Immature natural killer cell (primary cell): ENCODE data around the gene TXNRD1. TPM values are rescaled to one million over a fixed set of nuclear protein-coding genes. Genes with fewer than 3 reads are reported as not detected.
"Not testable (repeated sequence)": the region's sequence is repeated elsewhere in the genome, so short reads cannot be mapped to it uniquely, and the experiment has no call there.

Source experiments
- DNase-seq, 3 donors: peaks; one replicate each; pipeline ENCODE4 v3.0.0; 2022; ENCODE audit warnings: mixed read lengths in 1 of 3
- H3K27ac Mint-ChIP-seq, 6 donors: one replicate each; pipeline ENCODE4 v1.8.0; 2020; ENCODE audit warnings: mixed read lengths in 6 of 6, mild to moderate bottlenecking in 5 of 6, inconsistent platforms in 4 of 6, moderate library complexity in 3 of 6
- H3K27me3 Mint-ChIP-seq, 3 donors: one replicate each; pipeline ENCODE4 v1.8.0; 2020 to 2021; ENCODE audit warnings: low read depth in 3 of 3, mild to moderate bottlenecking in 3 of 3, mixed read lengths in 3 of 3, moderate library complexity in 3 of 3, inconsistent platforms in 1 of 3
- H3K36me3 Mint-ChIP-seq, 3 donors: one replicate each; pipeline ENCODE4 v1.8.0; 2020; ENCODE audit warnings: mixed read lengths in 3 of 3, inconsistent platforms in 2 of 3, mild to moderate bottlenecking in 2 of 3
- H3K4me1 Mint-ChIP-seq, 2 donors: one replicate each; pipeline ENCODE4 v1.8.0; 2020; ENCODE audit warnings: inconsistent platforms in 2 of 2, mild to moderate bottlenecking in 2 of 2, mixed read lengths in 2 of 2, moderate library complexity in 1 of 2
- H3K4me3 Mint-ChIP-seq, 5 donors: one replicate each; pipeline ENCODE4 v1.8.0; 2020; ENCODE audit warnings: mild to moderate bottlenecking in 5 of 5, mixed read lengths in 5 of 5, inconsistent platforms in 3 of 5, moderate library complexity in 3 of 5
- H3K9me3 Mint-ChIP-seq, 6 donors: one replicate each; pipeline ENCODE4 v1.8.0; 2020; ENCODE audit warnings: mild to moderate bottlenecking in 6 of 6, mixed read lengths in 6 of 6, inconsistent platforms in 4 of 6, moderate library complexity in 3 of 6
- polyA plus RNA-seq, 3 donors: library from polyadenylated mRNA; unstranded; fragments of 300-500 nt; fragmentation: Illumina TruSeq; gene quantifications; one replicate each; pipeline ENCODE4 v1.2.3, GENCODE V29; 2021

The TXNRD1 gene
- polyA plus RNA-seq: 10 to 100 TPM; 30.4 to 53.7 (median 51.0) TPM

DNA sequence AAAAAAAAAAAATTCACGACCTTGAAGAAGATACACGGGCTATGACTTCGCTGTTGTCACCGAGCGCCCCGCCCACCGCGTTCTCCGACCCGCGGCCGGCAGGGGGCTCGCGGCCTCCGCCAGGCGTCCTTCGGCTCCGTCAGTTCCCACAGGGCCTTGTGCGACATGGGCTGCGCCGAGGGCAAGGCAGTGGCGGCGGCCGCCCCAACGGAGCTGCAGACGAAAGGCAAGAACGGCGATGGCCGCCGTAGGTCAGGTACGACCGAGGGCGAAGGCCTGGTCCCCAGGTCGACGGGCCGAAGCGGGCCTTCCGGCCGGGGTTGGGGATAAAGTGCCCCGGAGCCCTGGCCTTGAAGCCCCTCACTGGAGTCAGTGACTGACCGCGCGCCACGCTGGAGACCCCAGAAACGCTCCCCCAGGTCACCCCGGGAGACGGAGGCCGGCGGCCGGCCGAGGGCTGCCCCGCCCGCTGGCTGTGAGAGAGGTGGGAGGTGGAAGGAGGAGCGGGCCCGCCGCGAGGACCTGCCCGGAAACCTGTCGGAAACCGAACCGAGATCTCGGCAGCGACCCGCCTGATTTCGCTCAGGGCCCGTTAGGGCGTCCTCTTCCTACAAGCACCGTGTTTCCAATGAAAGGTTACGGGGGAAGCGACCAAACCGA lies at the start of gene TXNRD1:
TSS of gene TXNRD1 (plus strand) at position 142 of the 660 bp plus-strand sequence. CDS start at position 166, 24 bp downstream.
- Mint-ChIP-seq H3K27me3 (peaks cover 0 to 7% (median 6%) of the 10 kb centered on the region in 3 donors), H3K27ac (peak within 1 kb of the TSS in 5 of 6 donors; percentile 43 to 80 (median 59)), H3K9me3 (no peaks in the 10 kb centered on the region), H3K4me3 (peak within 1 kb of the TSS; percentile 81 to 89 (median 83)), H3K36me3 (no peaks in the 10 kb centered on the region), H3K4me1 (peaks cover 9 to 27% of the 10 kb centered on the region in 2 donors)
- peak; percentile 76 to 81 (median 79) for DNase-seq

DNA sequence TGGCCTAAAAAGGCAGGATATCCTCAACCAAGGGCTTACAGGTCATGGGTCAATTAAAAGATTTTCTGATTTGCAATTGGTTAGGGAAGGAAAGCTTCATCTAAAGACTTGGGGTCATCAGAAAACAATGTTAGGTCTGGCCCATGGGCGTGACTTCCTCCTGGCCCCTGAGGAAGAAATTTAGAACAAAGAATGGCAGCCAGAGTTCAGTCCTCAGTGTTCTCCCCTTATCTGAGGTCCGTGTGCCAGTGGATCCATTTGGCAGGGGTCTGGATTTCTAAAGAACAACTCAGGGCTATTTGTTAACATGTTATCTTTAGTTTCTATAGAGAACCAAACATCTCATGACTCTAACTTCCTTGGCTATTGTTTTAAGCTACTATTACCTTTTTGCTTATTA lies 49.8 kb upstream of the TXNRD1 start:
- no peaks in the 10 kb centered on the region for H3K36me3 Mint-ChIP-seq
- H3K4me1 Mint-ChIP-seq: no peaks in the 10 kb centered on the region
- H3K27ac Mint-ChIP-seq: no peak overlapping the region
- no peaks in the 10 kb centered on the region for H3K9me3 Mint-ChIP-seq
- H3K27me3 Mint-ChIP-seq: peaks cover 2 to 5% (median 5%) of the 10 kb centered on the region in 3 donors
- H3K4me3 Mint-ChIP-seq: no peak overlapping the region
- DNase-seq: no peak

DNA sequence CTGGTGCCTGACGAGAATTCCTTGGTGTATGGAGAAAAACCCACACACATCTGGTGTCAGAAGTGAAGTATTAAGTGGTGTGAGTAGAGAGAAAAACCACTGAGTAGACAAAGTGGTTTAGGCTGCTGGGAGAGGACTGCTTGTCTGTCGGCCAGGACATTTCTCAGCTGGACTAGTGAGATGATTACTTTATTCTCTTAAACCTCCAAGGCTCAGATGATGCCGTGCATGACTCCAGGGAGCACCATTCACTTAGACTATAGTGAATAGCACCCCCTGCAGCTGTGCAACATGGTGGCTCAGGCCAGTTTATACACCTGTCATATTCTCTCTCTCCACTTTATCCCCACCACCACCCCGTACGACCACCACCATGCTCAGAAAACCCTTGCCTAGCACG lies 49.1 kb upstream of the TXNRD1 start:
- H3K36me3 Mint-ChIP-seq: no peaks in the 10 kb centered on the region
- H3K27ac Mint-ChIP-seq: no peak overlapping the region
- DNase-seq: no peak
- no peaks in the 10 kb centered on the region for H3K4me1 Mint-ChIP-seq
- H3K9me3 Mint-ChIP-seq: no peaks in the 10 kb centered on the region
- H3K4me3 Mint-ChIP-seq: no peak overlapping the region
- peaks cover 2 to 5% (median 5%) of the 10 kb centered on the region in 3 donors for H3K27me3 Mint-ChIP-seq

DNA sequence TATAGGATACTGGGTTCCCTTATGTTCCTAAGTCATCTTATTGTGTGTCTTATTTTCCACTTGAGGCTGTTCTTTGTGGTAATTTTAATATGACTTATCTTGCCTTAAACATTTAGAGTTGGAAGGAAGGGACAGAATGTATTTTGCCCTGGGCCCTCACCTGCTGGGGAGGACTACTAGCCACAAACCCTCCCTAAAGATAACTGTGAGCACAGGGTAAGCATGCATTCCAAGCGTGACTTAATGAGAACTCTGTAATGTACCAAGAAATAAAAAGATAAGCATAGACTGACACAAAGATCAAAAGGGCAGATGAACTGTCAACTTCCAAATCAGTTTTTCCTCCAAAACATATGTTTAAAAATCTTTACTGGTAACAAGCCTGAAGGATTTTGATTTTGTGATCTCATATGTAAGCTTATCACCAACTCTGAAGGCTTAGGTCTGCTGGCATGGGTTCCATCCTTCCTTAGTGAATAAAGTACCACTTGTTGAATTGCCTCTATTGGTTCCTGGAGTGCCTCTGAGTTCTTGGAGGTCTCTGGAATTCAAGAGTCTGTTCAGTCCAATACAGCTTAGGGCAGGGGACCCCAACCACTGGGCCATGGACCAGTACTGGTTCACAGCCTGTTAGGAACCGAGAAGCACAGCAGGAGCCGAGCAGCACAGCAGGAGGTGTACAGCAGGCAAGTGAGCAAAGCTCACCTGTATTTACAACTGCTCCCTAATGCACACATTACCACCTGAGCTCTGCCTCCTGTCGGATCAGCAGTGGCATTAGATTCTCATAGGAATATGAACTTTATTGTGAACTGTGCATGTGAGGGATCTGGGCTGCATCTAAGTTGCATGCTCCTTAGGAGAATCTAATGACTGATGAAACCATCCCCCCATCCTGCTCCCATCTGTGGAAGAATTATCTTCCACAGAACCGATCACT lies 47.8 kb upstream of the TXNRD1 start:
- Mint-ChIP-seq H3K27me3 (peaks cover 2 to 5% (median 3%) of the 10 kb centered on the region in 3 donors), H3K27ac (no peak overlapping the region), H3K4me1 (no peaks in the 10 kb centered on the region), H3K36me3 (no peaks in the 10 kb centered on the region), H3K4me3 (no peak overlapping the region), H3K9me3 (no peaks in the 10 kb centered on the region)
- DNase-seq: no peak

DNA sequence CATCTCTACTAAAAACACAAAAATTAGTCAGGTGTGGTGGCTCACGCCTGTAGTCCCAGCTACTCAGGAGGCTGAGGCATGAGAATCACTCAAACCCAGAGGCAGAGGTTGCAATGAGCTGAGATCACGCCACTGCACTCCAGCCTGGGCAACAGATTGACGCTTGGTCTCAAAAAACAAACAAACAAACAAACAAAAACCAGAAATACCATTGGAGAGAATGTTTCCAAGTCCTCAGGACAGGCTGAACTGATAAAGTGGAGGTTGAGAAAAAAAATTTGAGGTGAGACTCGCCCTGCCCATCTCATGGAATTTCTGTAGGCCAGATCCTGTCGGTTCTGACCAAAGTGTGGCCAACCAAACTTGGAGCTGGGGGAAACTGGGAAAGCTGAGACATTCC lies 47.0 kb upstream of the TXNRD1 start:
- Mint-ChIP-seq H3K4me3 (no peak overlapping the region), H3K27ac (no peak overlapping the region), H3K9me3 (no peaks in the 10 kb centered on the region), H3K4me1 (no peaks in the 10 kb centered on the region), H3K27me3 (peaks cover 2 to 3% (median 3%) of the 10 kb centered on the region in 3 donors), H3K36me3 (no peaks in the 10 kb centered on the region)
- no peak for DNase-seq

DNA sequence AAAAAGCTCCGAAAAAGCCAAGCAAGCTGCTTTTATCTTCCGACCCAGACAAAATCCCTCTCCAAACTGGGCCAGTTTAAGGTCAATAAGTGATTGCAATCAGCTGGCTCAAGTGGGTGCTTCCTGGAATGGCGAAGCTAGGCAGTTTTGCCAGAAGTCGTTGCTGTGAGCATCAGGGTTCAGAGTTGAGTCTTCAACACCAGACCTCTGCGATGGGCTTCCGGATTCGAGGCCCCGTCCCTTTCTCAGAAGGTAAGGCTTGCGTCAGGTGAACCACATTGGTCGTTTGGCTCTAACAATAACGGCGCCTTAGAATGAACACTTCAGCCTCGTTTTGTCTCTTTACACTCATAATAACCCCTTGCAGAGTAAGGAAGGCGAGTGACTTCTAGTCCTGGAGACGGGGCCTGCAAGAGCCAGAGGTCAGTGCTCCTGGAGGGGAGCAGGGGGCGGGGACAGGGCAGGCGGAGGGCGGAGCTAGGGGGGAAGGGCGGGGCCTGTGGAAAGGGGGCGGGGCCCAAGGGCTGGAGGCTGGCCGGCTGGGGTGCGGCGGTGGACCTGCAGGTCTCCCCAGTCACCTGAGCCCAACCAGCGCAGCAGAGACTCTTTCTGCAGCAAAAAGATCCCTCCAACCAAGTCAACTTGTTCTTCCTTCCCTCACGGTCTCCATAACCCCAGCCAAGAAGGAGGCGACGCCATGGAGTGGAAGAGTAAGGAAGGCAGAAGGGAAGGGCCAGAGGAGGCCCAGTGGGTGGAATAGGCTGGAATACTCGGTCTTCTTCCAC lies 43.6 kb upstream of the TXNRD1 start:
- Mint-ChIP-seq H3K36me3 (no peaks in the 10 kb centered on the region), H3K27ac (no peak overlapping the region), H3K27me3 (peaks cover 0 to 5% (median 4%) of the 10 kb centered on the region in 3 donors), H3K4me3 (no peak overlapping the region), H3K4me1 (no peaks in the 10 kb centered on the region), H3K9me3 (no peaks in the 10 kb centered on the region)
- no peak for DNase-seq

DNA sequence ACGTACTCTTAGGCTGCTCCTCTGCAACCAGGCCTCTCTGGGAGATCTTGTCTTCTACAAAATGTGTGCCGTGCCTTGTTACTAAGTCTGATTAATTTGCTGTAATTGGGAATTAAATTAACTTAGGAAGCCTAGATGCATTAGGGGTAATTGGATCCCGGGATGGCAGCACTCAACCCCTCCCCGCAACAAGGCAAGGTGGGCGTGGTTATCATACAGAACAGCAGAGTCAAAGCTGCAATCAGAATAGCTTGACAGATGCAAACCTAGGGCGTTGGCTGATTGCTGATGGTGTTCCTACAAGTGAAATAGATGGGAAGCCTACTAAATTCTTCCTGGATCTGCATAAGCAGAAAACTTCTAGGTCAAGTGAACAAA lies 43.0 kb upstream of the TXNRD1 start:
- Mint-ChIP-seq H3K9me3 (no peaks in the 10 kb centered on the region), H3K27me3 (peaks cover 0 to 5% (median 4%) of the 10 kb centered on the region in 3 donors), H3K4me3 (no peak overlapping the region), H3K36me3 (no peaks in the 10 kb centered on the region), H3K27ac (no peak overlapping the region), H3K4me1 (no peaks in the 10 kb centered on the region)
- DNase-seq: no peak

DNA sequence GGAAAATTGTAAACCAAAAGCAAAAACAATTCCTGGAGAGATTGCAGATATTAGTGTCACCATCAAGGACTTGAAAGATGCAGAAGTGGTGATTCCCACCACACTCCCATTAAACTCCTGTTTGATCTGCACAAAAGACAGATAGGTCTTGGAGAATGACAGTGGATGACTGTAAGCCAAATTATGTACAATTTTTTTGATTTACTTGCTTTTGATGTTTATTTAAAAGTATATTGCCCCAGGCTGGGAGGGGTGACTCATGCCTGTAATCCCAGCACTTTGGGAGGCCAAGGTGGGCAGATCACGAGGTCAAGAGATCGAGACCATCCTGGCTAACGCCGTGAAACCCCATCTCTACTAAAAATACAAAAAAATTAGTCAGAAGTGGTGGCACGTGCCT lies 41.8 kb upstream of the TXNRD1 start:
- not testable (repeated sequence) for H3K27ac Mint-ChIP-seq, H3K4me1 Mint-ChIP-seq, DNase-seq, H3K27me3 Mint-ChIP-seq, H3K9me3 Mint-ChIP-seq, H3K4me3 Mint-ChIP-seq, H3K36me3 Mint-ChIP-seq

DNA sequence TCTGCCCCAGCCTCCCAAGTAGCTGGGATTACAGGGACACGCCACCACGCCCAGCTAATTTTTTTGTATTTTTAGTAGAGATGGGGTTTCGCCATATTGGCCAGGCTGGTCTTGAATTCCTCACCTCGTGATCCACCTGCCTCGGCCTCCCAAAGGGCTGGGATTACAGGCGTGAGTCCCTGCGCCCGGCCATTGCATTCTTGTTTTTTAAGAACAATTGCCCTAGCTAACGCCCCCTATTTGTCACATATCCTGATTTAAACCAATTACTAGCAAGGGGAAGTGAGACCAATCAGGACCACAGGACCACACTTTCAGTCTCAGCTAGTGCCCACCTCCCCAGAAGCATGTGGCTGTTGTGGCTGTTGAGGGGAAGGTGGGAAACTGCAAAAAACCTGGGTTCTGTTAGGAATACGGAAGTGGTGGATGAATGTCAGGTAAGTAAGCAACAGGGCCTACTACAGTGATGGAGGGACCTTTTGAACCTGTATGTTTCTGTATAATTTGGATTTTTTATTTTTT lies 39.8 kb upstream of the TXNRD1 start:
- Mint-ChIP-seq H3K4me1 (no peaks in the 10 kb centered on the region), H3K36me3 (no peaks in the 10 kb centered on the region), H3K27me3 (peaks cover 0 to 4% (median 2%) of the 10 kb centered on the region in 3 donors), H3K9me3 (no peaks in the 10 kb centered on the region), H3K4me3 (no peak overlapping the region), H3K27ac (no peak overlapping the region)
- no peak for DNase-seq

DNA sequence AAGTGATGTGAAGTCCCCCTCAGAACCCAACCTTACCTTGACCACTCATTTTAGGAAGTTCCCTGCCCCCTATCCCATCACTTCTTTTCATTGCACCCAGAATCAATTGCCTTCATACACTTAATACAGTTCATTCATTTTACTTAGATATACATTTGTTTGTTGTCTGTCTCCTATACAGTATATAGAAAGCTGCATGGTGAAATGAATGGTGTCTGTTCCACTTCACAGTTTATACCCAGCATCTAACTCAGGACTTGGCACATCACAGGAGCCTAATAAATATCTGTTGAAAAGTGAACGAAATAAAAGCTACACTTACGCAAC lies 38.3 kb upstream of the TXNRD1 start:
- Mint-ChIP-seq H3K4me1 (no peaks in the 10 kb centered on the region), H3K27me3 (peaks cover 0 to 4% (median 2%) of the 10 kb centered on the region in 3 donors), H3K27ac (no peak overlapping the region), H3K4me3 (no peak overlapping the region), H3K9me3 (no peaks in the 10 kb centered on the region), H3K36me3 (no peaks in the 10 kb centered on the region)
- DNase-seq: no peak

DNA sequence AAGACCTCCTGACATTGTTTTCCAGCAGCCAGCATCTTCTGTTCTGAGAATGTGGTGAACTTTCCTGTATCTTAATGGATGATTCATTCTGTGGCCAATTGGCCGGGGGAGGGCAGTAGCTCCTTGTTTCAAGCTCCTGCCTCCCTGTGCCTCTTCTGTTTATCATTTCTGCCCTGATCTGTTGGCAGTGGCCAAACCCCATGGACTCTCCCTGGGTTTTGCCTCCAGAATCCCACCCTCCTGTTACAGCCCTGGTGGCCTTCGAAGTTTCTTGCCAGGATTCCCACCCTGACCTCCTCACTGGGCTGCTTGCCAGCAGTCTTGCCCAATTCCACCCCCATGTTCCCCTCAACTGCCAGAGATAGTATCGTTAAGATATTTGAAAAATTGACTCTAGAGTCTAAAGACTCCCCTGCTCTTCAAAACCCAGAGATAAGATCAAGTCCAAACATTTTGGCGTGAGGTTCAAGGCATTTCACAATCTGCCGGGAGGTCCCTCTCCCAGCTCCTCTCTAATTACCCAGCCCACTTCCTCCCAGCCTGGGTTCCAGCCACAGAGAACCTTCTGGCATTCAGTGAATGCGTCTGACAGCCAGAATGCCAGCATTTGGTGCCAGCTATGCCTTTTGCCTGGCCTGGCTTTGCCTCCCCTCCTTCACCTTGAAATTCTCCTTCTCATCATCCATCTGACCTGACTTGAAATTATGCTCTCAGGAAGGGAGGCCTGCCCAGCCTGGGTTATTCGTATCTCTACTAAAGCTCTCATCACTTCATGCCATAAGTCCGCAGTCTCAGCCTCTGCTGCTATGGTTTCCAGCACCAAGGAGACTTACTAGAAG lies 37.7 kb upstream of the TXNRD1 start:
- H3K27ac Mint-ChIP-seq: no peak overlapping the region

DNA sequence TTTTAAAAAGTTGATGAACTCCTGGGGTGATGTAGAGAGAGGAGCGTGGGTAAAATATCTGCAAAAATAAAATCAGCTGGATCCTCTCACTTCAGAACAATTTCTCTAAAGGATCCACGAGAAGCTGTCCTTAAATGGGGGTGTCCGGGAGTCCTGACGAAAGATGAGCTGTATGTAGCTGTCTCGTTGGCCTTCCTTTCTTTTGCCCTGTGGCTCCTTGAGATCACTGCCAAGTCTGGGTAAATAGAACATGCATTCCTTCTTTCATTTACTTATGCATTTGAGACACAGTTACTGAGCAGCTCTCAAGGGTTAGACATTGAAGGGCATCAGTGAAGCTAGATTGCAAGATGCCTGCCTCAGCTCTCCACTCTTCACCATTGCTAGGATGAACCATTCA lies 35.2 kb upstream of the TXNRD1 start:
- Mint-ChIP-seq H3K36me3 (no peaks in the 10 kb centered on the region), H3K4me3 (no peak overlapping the region), H3K9me3 (no peaks in the 10 kb centered on the region), H3K27ac (no peak overlapping the region), H3K27me3 (peaks cover 0 to 2% (median 0%) of the 10 kb centered on the region in 3 donors), H3K4me1 (no peaks in the 10 kb centered on the region)
- DNase-seq: no peak

More for the DNA sequence above, 37.7 kb upstream of the TXNRD1 start:
- H3K4me1 Mint-ChIP-seq: no peaks in the 10 kb centered on the region
- no peak overlapping the region for H3K4me3 Mint-ChIP-seq
- no peak for DNase-seq
- no peaks in the 10 kb centered on the region for H3K36me3 Mint-ChIP-seq
- H3K9me3 Mint-ChIP-seq: no peaks in the 10 kb centered on the region
- H3K27me3 Mint-ChIP-seq: peaks cover 0 to 4% (median 2%) of the 10 kb centered on the region in 3 donors

DNA sequence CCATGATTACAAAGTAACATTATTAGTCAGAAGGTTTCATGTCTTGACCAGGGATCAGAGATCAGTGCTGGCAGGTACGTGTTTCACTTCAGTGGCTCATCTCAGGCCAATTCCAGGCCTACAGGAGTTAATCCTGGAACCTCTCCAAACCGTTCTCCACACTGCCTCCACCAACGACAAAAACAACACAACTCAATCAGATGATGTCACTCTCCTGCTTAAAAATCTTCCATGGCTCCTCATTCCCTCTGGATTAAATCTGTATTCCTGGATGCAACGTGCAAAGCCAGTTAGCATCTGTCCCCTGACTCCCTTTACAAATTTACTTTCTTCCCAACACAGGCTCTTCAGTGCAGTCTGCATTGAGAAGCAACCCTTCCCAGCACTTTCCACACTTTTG lies 34.3 kb upstream of the TXNRD1 start:
- Mint-ChIP-seq H3K4me3 (no peak overlapping the region), H3K27ac (no peak overlapping the region), H3K36me3 (no peaks in the 10 kb centered on the region), H3K27me3 (peaks cover 0 to 2% (median 0%) of the 10 kb centered on the region in 3 donors), H3K4me1 (no peaks in the 10 kb centered on the region), H3K9me3 (no peaks in the 10 kb centered on the region)
- DNase-seq: no peak
